Left cardiac atrium (tissue), 4 donors: ENCODE measurements around the gene TOLLIP. TPM values are rescaled to one million over a fixed set of nuclear protein-coding genes. Genes with fewer than 3 reads are reported as not detected.
A peak's percentile ranks its signal among the peaks of the same experiment; 100 is the strongest.
"Not testable (repeated sequence)": the region's sequence is repeated elsewhere in the genome, so short reads cannot be mapped to it uniquely, and the experiment has no call there.

Experiments
- ATAC-seq, 2 donors: fragments of 200-7000 bp; cut with Tn5 transposase; one replicate each; pipeline ENCODE4 v1.9.1; 2020; ENCODE audit warnings: mild to moderate bottlenecking in 2 of 2, moderate library complexity in 2 of 2
- DNase-seq: peaks from one replicate; pipeline ENCODE4 v3.0.0-alpha.2; 2020
- intact Hi-C, 2 donors: fragments of 100-400 bp; cut with DNase I; formaldehyde crosslinking; loops; one replicate each; pipeline versions ENCODE4 v1.14.1 to v1.15.1; 2022 to 2023
- total RNA-seq, 2 donors: library from RNA; stranded (reverse); fragmentation: NEBNext Ultra II Directional; extraction: Animal tissue kit (Norgen Biotek cat#: 25700); gene quantifications; one replicate each; pipeline ENCODE4 v1.2.1, GENCODE V29; 2021
- donor health status: DM: no; HTN: yes; CAD: no.
- donor health status: DM: no; HTN: yes; CAD: no; lungs with severe emphysema.
- donor health status: DM: yes; HTN: yes; CAD: no.
- donor health status: Dilated cardiomyopathy.

Gene TOLLIP
- total RNA-seq, 2 donors from 2014 or later: 43.4 to 50.8 TPM

DNA sequence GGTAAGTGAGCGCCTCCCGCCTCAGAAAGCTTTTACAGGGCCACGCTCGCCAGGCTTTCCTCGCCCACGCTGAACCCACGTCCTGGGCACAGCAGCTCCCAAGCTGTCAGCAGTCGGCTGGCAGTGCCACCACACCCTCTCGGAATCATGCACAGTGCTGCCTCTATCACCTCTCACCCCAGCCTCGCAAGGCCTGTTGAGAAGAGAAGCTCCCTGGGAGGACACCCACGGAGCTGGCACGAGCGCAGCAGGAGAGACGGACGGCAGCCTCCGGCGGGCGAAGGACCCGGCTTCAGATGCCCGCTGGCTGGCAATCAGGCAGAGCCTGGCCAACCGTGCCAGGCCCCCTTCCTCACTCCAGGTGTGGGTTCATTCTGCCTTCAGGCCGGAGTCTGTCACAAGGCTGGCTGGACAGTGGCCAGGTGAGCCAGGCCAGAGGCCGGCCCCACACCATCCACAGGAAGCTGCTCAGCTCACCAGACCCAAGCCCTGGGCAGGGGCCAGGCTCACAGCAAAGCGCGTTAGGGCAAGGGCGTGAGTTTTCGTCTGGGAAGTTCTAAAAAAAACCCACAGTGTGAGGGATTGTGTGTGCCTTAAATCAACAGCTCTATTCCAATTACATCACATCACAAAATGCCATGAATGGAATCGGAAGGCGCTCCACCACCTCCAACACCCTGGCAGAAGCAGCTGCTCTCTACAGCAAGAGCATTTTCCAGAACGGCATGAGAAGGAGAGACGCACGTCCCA lies 33.2 kb downstream of the TOLLIP start:
- DNase-seq (peak; percentile 71), ATAC-seq (peak; percentile 76 to 85)
- intact Hi-C loops: no loop called here

DNA sequence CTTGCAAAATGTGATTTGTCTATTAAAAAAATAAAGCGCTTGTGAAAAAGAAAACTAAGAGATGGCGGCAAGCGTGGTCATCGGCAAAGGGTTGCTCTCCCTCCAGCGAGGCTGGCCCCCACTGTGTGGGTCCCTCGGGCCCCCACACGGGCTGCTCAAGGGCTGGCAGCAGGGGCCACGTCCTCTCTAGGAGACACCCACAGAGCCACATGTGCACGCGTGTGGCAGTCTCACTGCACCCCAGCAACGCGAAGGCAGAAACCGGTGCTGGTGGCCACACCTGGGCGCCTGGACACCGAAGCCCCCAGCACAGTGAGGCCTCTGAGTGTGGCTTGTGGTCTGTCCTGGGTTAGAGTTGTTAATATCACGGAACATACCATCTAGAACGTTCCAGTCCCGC lies 34.4 kb downstream of the TOLLIP start:
- DNase-seq (peak; percentile 7), ATAC-seq (no peak)
- intact Hi-C loops: no loop called here

DNA sequence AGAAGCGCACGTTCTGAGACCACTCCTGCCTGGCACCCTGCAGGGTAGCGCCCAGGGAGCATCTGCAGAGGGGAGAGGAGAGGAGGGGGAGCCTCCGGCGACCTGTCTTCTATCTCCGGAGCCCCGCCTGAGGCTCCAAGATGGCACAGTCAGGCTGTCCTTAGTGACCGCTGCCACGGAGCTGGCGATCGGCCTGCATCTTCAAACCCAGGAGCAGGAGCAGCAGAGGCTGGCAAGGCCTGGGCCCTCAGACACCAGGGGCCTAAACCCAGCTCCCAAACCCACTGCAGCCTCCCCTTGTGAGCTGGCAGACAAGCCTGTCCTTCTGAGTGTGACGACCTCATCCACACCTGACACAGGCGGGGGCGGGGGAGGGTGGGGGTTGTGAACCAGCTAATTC lies 34.9 kb downstream of the TOLLIP start:
- intact Hi-C loops: no loop called here
- DNase-seq (peak; percentile 17), ATAC-seq (no peak)

DNA sequence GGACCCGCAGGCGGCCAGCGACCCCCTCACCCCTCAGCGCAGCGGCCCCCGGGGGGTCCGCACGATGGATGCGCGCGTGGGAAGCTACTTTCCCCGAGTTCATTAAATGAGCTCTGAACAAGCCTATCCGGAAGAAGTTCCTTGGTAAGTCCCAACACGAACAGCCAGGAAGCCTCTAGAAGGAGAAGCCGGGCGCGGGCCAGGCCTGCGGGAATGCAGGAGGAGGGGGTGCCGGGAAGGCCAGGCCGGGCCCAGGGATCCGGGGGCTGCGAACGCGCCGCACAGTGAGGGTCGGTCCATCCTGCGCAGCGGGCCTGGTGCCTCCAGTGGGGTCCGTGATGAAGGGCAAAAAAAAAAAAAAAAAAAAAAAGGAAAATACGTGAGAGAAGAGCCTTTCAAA lies 36.9 kb downstream of the TOLLIP start:
- no peak for DNase-seq
- intact Hi-C loops: no loop called here
- no peak for ATAC-seq

DNA sequence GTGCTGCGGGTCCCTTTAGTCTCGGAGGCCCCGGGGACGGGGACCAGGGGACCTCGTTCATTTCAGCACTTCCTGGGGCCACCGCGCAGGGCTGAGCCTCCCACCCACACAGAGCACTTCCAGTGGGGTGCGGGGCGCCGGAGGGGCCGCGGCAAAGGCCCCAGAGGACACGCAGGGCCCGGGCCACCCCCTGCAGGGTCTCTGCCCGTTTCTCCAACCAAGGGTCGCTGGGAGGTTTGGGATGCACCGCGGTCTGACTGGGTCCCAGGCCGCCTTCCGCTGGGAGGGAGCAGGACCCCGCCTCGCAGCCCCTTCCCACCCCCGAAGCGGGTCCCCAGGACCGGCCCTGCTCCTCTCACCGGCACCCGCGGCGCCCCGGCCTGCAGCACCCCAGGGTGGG lies 37.5 kb downstream of the TOLLIP start:
- ATAC-seq: no peak
- intact Hi-C loops: no loop called here
- DNase-seq: no peak

DNA sequence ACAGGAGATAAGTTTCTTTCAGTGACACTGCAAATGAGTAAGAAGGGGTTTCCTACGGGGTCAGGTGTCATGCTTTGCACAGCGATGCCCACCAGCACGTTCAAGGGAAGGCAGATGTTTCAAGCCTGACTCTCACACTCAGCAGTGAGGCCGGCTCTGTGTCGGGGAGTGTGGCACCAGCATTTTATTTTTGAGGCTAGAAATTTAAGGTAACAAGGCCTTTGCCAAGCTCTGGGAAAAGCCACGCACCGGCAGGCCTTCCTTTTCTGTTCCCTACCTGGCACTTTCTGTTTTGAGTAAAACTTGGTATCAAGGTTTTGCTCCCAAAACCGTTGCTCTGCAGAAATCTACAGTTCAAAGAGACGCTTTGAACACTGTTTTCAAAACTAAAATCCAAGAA lies 38.0 kb downstream of the TOLLIP start:
- intact Hi-C loops: no loop called here
- no peak for DNase-seq
- ATAC-seq: no peak

DNA sequence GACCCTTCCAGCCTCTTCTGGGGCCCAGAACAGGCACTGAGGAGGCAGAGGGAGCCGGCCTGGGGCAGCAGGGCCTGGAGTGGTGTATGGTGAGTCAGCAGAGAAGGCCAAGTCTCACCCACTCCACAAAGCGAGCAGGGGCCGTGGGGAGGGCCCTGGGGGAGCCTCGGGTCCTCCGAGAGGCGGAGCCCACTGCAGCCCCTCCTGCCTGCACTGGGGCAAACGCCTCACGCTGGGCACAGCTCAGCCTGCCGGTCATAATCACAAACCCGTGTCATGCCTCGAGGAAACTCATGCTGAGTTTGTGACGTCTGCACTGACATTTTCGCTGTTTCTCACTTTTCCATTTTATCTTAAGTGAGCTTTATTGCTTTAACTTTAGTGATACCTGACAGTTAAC lies 38.4 kb downstream of the TOLLIP start:
- ATAC-seq: peak in 1 of 2 donors; percentile 14
- no peak for DNase-seq
- intact Hi-C loops: no loop called here

DNA sequence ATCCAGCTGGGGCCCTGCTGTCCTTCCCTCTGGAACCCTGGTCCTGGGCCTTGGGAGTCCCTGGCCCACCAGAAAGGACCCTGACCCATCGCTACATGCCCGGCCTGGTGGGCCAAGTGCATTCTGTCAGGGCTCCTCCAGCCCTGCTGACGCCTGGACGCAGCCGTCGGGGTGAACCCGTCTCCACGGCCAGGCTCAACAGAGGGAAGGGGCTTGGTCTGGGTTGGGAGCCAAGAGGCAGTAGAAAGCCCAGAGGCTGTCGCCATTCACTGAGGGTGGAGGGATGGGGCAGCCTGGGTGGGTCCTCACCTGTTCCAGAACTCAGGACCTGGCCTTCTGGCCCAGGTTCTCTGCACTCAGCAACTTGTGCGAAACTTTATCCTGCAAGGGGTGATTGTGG lies 39.0 kb downstream of the TOLLIP start:
- intact Hi-C loops: no loop called here
- no peak for DNase-seq
- no peak for ATAC-seq

DNA sequence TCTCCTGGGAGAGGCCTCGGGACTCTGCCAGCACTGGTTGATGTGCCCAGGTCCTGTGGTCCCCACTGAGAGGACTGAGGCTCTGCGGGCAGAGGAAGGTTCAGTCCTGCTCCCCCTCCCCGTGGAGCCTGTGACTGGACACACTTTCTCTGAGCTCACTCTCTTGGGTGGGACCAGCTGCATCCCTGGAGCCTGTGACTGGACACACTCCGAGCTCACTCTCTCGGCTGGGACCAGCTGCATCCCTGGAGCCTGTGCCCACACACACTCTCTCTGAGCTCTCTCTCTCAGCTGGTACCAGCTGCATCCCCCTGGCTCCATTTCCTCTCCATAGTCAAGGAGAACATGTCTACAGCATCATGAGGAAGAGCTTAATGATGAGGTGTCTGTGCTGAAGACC lies 39.5 kb downstream of the TOLLIP start:
- DNase-seq (peak; percentile 10), ATAC-seq (no peak)
- intact Hi-C loops: no loop called here

DNA sequence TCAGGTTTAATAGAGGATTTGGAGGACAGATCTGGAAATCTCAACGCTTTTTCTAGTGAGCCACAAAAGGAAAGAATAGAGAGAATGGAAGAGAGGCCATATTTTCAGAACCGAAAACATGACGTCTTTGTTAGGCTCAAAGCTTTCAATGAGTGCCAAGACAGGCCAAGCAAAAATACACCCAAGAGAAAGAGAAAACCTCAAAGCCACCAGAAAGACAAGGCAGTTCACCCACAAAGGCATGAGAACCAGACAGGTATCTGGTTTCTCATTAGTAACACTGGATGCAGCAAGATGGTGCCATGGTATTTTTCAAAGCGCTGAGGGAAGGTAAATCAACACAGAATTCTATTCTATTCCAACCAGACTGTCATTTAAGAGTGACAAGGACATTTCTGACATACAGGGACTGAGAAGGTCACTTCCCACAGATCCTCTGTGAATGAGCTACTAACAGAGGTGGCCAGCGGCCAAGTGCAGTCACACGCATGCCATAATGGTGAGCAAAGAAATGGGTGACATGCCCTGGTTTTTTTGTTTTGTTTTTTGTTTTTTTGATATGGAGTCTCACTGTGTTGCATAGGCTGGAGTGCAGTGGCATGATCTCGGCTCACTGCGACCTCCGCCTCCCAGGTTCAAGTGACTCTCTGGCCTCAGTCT lies 41.9 kb downstream of the TOLLIP start:
- DNase-seq: no peak
- ATAC-seq: peak; percentile 30 to 31
- intact Hi-C loops: no loop called here

DNA sequence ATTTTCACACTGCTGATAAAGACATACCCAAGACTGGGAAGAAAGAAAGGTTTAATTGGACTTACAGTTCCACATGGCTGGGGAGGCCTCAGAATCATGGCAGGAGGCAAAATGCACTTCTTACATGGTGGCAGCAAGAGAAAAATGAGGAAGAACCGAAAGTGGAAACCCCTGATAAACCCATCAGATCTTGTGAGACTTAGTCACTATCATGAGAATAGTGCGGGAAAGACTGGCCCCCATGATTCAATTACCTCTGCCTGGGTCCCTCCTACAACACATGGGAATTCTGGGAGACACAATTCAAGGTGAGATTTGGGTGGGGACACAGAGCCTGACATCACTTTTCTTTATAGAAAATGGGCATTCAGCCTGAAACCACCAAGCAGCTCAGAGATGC lies 42.5 kb downstream of the TOLLIP start:
- ATAC-seq, intact Hi-C loops, DNase-seq: not testable (repeated sequence)

DNA sequence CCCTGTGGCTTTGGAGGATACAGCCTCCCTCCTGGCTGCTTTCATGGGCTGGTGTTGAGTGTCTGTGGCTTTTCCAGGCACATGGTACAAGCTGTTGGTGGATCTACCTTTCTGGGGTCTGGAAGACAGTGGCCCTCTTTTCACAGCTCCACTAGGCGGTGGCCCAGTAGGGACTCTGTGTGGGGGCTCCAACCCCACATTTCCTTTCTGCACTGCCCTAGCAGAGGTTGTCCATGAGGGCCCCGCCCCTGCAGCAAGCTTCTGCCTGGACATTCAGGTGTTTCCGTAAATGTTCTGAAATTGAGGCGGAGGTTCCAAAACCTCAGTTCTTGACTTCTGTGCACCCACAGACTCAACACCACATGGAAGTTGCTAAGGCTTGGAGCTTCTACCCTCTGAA lies 44.0 kb downstream of the TOLLIP start:
- DNase-seq, intact Hi-C loops, ATAC-seq: not testable (repeated sequence)

DNA sequence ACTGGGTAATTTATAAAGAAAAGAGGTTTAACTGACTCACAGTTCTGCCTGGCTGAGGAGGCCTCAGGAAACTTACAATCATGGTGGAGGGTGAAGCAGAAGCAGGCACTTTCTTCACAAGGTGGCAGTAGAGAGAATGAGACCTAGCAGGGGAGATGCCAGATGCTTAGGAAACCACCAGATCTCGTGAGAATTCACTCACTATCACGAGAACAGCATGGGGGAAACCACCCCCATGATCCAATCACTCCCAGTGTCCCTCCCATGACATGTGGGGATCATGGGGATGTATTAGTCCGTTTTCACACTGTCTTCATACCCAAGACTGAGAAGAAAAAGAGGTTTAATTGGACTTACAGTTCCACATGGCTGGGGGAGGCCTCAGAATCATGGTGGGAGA lies 45.0 kb downstream of the TOLLIP start:
- DNase-seq, intact Hi-C loops, ATAC-seq: not testable (repeated sequence)

DNA sequence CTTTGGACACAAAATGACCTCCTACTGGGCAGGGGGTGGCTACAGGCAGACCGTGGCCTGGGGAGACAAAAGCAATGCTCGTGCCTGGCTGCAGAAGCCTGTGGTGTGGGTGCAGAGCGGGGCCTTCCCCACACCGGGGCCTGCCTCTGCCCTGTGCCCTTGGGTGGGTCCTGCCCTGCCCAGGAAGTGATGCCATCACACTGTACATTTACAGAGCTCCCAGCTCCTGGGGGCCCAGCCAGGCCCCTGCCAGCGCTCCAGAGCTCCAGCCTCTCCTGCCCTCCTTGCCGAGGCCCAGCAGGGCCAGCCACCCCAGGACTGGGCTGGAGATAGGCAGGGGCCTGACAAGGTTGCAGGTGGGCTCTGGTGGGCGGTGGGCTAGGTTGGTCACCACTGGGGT lies 46.4 kb downstream of the TOLLIP start:
- ATAC-seq (peak; percentile 9), DNase-seq (no peak)

DNA sequence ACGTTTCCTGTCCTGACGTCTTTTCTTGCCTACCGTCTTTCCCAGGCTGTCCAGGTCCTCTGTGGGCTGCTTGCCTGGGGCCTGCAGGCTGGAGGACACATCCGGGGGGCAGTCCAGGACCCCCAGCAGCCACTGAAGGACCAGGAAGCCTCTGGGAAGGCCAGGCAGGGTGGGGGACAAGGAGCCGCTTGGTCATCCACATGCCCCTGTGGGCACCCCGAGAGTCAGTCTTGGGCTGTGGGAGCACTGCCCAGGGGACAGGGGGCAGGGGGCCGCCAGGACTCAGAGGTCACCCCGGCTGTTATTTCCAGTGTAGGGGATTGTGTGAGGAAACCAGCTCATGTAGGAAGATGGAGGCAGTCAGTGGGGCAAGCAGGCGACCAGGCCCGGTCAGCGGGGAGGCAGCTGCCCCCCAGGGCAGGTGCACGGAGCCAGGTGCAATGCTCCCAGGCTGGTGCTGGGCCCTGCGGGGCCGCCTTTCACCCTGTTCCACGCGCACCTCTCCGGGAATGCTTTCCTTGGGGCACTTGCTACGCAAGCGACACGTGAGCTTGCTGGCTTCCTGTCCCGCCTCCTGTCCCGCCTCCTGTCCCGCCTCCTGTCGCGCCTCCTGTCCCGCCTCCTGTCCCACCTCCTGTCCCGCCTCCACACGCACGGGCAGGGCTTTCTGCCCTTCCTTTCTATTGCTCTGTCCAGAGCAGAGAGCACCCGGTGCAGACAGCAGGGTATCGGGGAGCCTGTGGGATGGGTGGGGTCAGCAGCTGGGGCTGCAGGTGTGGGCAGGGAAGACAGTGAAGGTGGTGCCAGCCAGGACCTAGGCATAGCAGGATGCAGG lies 47.0 kb downstream of the TOLLIP start:
- peak; percentile 93 for DNase-seq
- ATAC-seq: peak; percentile 94 to 95
- intact Hi-C loops: no loop called here

More for the DNA sequence above, 46.4 kb downstream of the TOLLIP start:
- intact Hi-C loops: no loop called here

DNA sequence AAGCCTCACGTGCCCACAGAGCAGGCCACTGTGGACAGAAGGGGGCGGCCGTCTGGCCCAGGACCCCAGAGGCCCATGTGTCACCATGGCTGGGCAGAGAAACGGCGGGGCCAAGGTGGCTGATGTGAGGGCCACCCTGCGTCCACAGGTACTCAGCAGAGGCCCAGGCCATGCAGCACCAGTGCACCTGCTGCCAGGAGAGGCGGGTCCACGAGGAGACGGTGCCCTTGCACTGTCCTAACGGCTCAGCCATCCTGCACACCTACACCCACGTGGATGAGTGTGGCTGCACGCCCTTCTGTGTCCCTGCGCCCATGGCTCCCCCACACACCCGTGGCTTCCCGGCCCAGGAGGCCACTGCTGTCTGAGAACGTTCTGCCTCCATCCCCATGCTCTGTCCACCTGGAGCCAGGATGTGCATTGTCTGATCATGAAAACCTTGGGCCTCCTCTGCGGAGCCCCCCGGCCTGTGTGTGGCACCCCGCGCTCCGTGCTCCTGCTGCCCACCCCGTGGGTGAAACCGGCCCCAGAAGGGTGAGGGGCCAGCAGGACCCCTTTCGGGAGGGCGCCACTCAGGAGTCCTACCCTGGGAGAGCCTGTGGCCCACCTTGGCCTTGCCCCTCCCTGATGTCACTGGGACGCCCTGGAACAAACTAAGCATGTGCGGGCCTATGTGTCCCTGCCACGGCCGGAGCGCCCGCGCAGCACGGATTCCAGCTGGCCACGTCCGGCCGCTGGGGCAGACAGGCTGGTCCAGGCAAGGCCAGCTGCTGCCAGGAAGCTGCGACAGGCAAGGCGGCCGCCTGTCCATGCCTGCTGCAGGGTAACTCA lies 48.0 kb downstream of the TOLLIP start:
- intact Hi-C loops: no loop called here
- DNase-seq (no peak), ATAC-seq (no peak)

DNA sequence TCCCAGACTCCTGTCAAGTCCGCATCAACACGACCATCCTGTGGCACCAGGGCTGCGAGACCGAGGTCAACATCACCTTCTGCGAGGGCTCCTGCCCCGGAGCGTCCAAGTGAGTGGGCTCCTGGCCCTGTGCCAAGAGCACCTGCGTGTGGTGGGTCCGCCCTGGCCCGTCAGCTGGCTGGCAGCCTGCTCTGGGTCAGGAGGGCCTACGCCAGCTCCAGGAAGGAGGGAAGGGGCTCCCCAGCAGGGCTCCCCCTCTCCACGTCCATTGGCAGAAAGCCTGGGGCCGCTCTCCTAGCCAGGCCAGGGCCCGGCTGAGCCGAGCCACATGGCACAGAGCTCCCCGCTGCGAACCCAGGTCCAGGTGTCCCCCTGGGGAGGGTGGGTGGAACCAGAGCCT lies 48.8 kb downstream of the TOLLIP start:
- DNase-seq: no peak
- ATAC-seq: no peak
- intact Hi-C loops: no loop called here

DNA sequence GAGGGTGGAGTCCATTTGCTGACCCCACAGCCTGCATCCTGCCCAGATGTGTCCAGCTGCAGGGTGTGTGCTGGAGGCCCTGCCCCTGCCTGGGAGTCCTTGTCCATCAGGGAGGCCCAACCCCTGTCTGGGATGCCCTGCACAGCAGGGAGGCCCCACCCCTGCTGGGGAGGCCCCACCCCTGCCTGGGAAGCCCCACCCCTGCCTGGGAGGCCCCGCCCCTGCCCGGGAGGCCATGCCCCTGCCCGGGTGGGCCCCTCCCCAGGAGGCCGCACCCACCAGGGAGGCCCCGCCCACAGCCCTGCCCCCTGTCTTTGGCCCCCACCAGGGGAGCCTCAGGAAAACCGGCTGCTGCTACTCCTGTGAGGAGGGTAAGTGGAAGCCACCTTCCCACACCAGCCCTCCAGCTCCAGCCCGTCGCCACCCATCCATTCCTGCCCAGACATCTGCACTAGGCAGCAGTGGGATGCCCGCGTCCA lies 49.4 kb downstream of the TOLLIP start:
- peak in 1 of 2 donors; percentile 12 for ATAC-seq
- no peak for DNase-seq
- intact Hi-C loops: no loop called here

DNA sequence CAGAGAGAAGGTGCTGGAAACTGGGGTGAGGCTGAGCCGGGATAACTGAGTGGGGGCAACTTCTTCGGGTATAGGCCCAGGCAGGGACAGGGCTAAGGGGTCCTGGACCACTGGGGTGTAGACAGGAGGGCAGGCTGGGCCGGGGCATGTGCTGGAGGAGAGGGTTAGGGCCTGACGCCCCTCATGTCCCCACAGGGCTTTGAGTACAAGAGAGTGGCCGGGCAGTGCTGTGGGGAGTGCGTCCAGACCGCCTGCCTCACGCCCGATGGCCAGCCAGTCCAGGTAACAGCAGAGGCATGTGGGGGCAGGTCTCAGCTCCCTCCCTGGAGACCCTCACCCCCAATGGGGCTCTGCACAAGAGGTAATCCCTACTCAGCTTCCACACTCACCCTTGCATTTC lies 49.9 kb downstream of the TOLLIP start:
- intact Hi-C loops: no loop called here
- DNase-seq (no peak), ATAC-seq (no peak)
